Loucy (cell line): Measurements from ENCODE around the gene HOXC5.

Source experiments
- CTCF ChIP-seq: fragments of 200-600 bp; sonication (generic); conservative IDR thresholded peaks from 2 replicates; pipeline ENCODE4 v1.5.1; 2014; ENCODE audit warnings: mild to moderate bottlenecking, antibody characterized with exemption, low read length
- EZH2phosphoT487 ChIP-seq: fragments of 200-600 bp; IDR thresholded peaks from 2 replicates; pipeline ENCODE4 v1.6.1; 2018; ENCODE audit warnings: antibody characterized with exemption, mild to moderate bottlenecking, moderate library complexity, borderline replicate concordance

DNA sequence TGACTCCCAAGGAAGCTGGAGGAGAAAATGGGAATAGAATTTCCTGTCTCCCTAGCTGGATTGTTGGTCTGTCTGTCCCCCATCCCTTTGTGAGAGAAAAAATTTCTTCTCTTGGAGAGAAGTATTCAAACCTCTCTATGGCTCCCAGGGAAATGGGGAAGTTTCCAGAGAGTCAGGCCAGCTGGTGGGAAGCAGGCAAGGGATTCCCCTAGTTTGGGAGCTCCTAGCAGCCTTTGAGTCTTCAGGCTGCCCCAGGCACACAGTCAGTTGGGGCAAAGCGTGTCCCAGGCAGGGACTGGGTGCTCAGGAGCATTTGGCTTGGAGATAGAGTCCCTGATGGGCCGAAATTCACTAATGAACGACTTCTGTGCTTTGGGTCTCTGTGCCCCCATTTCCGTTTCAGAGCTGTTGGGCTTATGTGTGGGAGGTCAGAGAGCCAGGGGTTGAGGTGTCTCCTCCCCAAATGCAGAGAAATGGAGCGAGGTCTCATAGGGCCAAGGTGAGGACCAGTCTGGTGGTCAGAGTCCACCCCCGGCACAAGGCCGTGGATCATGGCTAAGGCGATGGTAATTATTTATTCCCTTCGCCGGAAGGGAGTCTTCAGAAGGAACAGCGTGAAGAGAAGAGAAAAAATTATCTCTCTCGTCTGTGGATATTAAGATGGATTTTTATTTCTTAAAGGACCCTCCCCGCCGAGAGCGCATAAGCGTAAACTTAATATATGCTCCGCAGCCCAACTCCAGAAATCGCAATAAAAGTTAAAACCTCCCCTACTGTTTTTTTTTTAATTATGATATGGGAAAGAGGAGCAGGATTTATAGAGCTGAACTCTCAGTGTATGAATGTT, 39.5 kb upstream of the HOXC5 start:
- TF ChIP-seq CTCF, result no peak
- TF ChIP-seq EZH2phosphoT487, result no peak
